IgD-negative memory B cell (primary cell): Measurements from ENCODE around the gene ZNF341. TPM values are rescaled to one million over a fixed set of nuclear protein-coding genes. Genes with fewer than 3 reads are reported as not detected.

Experiments used
- H3K27ac Mint-ChIP-seq, 3 donors: one replicate each; pipeline ENCODE4 v1.8.0; 2020 to 2022; ENCODE audit warnings: mild to moderate bottlenecking in 3 of 3, mixed read lengths in 3 of 3, moderate library complexity in 1 of 3
- H3K27me3 Mint-ChIP-seq: one replicate; pipeline ENCODE4 v1.8.0; 2021; ENCODE audit warnings: mixed read lengths
- H3K36me3 Mint-ChIP-seq: one replicate; pipeline ENCODE4 v1.8.0; 2020; ENCODE audit warnings: mild to moderate bottlenecking, mixed read lengths
- H3K4me1 Mint-ChIP-seq, 3 donors: one replicate each; pipeline ENCODE4 v1.8.0; 2020 to 2022; ENCODE audit warnings: mixed read lengths in 3 of 3, mild to moderate bottlenecking in 1 of 3
- H3K4me3 Mint-ChIP-seq, 4 donors: one replicate each; pipeline ENCODE4 v1.8.0; 2020 to 2022; ENCODE audit warnings: mild to moderate bottlenecking in 4 of 4, mixed read lengths in 4 of 4, moderate library complexity in 3 of 4
- H3K9me3 Mint-ChIP-seq, 3 donors: one replicate each; pipeline ENCODE4 v1.8.0; 2020 to 2021; ENCODE audit warnings: mixed read lengths in 3 of 3, mild to moderate bottlenecking in 1 of 3
- polyA plus RNA-seq: library from polyadenylated mRNA; unstranded; fragments of 300-500 nt; fragmentation: Illumina TruSeq; gene quantifications from one replicate; pipeline ENCODE4 v1.2.3, GENCODE V29; 2021

ZNF341 gene
- polyA plus RNA-seq, 1 donor from 2014 or later: 5.7 TPM

- no peaks in the 10 kb centered on the region for H3K36me3 Mint-ChIP-seq
- no peaks in the 10 kb centered on the region for H3K9me3 Mint-ChIP-seq
- peaks cover 4 to 7% (median 5%) of the 10 kb centered on the region in 3 donors for H3K4me1 Mint-ChIP-seq
- no peak overlapping the region for H3K4me3 Mint-ChIP-seq
- H3K27ac Mint-ChIP-seq: no peak overlapping the region
- no peaks in the 10 kb centered on the region for H3K27me3 Mint-ChIP-seq
Measured at GRCh38 chr20:33796263-33796906, 64.6 kb downstream of the ZNF341 start.

GRCh38 chr20:33796907-33797544 is 65.2 kb downstream of the ZNF341 start:
- H3K4me1 Mint-ChIP-seq: peaks cover 2 to 5% (median 5%) of the 10 kb centered on the region in 3 donors
- H3K36me3 Mint-ChIP-seq: no peaks in the 10 kb centered on the region
- no peaks in the 10 kb centered on the region for H3K9me3 Mint-ChIP-seq
- no peak overlapping the region for H3K4me3 Mint-ChIP-seq
- H3K27ac Mint-ChIP-seq: peak overlapping the region in 1 of 3 donors; percentile 36
- H3K27me3 Mint-ChIP-seq: no peaks in the 10 kb centered on the region

GRCh38 chr20:33798444-33798843 is 66.6 kb downstream of the ZNF341 start:
- Mint-ChIP-seq H3K9me3 (peaks cover 0 to 2% (median 0%) of the 10 kb centered on the region in 3 donors), H3K4me1 (peaks cover 0 to 3% (median 0%) of the 10 kb centered on the region in 3 donors), H3K36me3 (no peaks in the 10 kb centered on the region), H3K4me3 (peak overlapping the region in 1 of 4 donors; percentile 39), H3K27ac (no peak overlapping the region), H3K27me3 (no peaks in the 10 kb centered on the region)

GRCh38 chr20:33803921-33804337 is 72.1 kb downstream of the ZNF341 start:
- no peaks in the 10 kb centered on the region for H3K27me3 Mint-ChIP-seq
- no peak overlapping the region for H3K27ac Mint-ChIP-seq

GRCh38 chr20:33808388-33808787 is 76.6 kb downstream of the ZNF341 start:
- H3K4me3 Mint-ChIP-seq: no peak overlapping the region
- H3K27ac Mint-ChIP-seq: no peak overlapping the region
- H3K4me1 Mint-ChIP-seq: peaks cover 13 to 14% (median 13%) of the 10 kb centered on the region in 3 donors

More at GRCh38 chr20:33803921-33804337, 72.1 kb downstream of the ZNF341 start:
- H3K4me3 Mint-ChIP-seq: no peak overlapping the region
- peaks cover 0 to 5% (median 0%) of the 10 kb centered on the region in 3 donors for H3K4me1 Mint-ChIP-seq
- H3K9me3 Mint-ChIP-seq: peaks cover 0 to 2% (median 0%) of the 10 kb centered on the region in 3 donors
- H3K36me3 Mint-ChIP-seq: no peaks in the 10 kb centered on the region

GRCh38 chr20:33810259-33810658 is 78.5 kb downstream of the ZNF341 start:
- Mint-ChIP-seq H3K9me3 (no peaks in the 10 kb centered on the region), H3K4me1 (peaks cover 13 to 29% (median 29%) of the 10 kb centered on the region in 3 donors), H3K4me3 (no peak overlapping the region), H3K36me3 (peaks cover 2% of the 10 kb centered on the region), H3K27ac (no peak overlapping the region), H3K27me3 (no peaks in the 10 kb centered on the region)

More at GRCh38 chr20:33808388-33808787, 76.6 kb downstream of the ZNF341 start:
- H3K36me3 Mint-ChIP-seq: no peaks in the 10 kb centered on the region
- H3K27me3 Mint-ChIP-seq: no peaks in the 10 kb centered on the region
- H3K9me3 Mint-ChIP-seq: no peaks in the 10 kb centered on the region

GRCh38 chr20:33810885-33811775 is 79.3 kb downstream of the ZNF341 start, which contains the start of gene CHMP4B:
TSS of gene CHMP4B (plus strand) at chr20:33811348. CDS start at chr20:33811469, 121 bp downstream.
- Mint-ChIP-seq H3K36me3 (peaks cover 5% of the 10 kb centered on the region), H3K4me3 (peak within 1 kb of the TSS; percentile 84 to 98 (median 96)), H3K27ac (peak within 1 kb of the TSS; percentile 76 to 95 (median 84)), H3K4me1 (peaks cover 13 to 38% (median 30%) of the 10 kb centered on the region in 3 donors), H3K27me3 (no peaks in the 10 kb centered on the region), H3K9me3 (no peaks in the 10 kb centered on the region)

GRCh38 chr20:33811776-33812151 is 80.0 kb downstream of the ZNF341 start:
- peaks cover 5% of the 10 kb centered on the region for H3K36me3 Mint-ChIP-seq
- H3K9me3 Mint-ChIP-seq: no peaks in the 10 kb centered on the region
- peaks cover 16 to 43% (median 28%) of the 10 kb centered on the region in 3 donors for H3K4me1 Mint-ChIP-seq
- peak overlapping the region; percentile 84 to 98 (median 96) for H3K4me3 Mint-ChIP-seq
- peak overlapping the region; percentile 76 to 95 (median 84) for H3K27ac Mint-ChIP-seq
- no peaks in the 10 kb centered on the region for H3K27me3 Mint-ChIP-seq

- Mint-ChIP-seq H3K36me3 (peaks cover 5% of the 10 kb centered on the region), H3K4me3 (peak overlapping the region; percentile 84 to 98 (median 96)), H3K4me1 (peaks cover 16 to 47% (median 28%) of the 10 kb centered on the region in 3 donors), H3K9me3 (no peaks in the 10 kb centered on the region), H3K27ac (peak overlapping the region; percentile 76 to 95 (median 84)), H3K27me3 (no peaks in the 10 kb centered on the region)
Measured at GRCh38 chr20:33812152-33812849, 80.5 kb downstream of the ZNF341 start.

GRCh38 chr20:33812908-33813462 is 81.2 kb downstream of the ZNF341 start:
- H3K4me3 Mint-ChIP-seq: peak overlapping the region; percentile 84 to 98 (median 96)
- no peaks in the 10 kb centered on the region for H3K27me3 Mint-ChIP-seq
- peaks cover 5% of the 10 kb centered on the region for H3K36me3 Mint-ChIP-seq
- H3K9me3 Mint-ChIP-seq: no peaks in the 10 kb centered on the region
- peak overlapping the region; percentile 63 to 84 (median 73) for H3K27ac Mint-ChIP-seq
- H3K4me1 Mint-ChIP-seq: peaks cover 23 to 54% (median 33%) of the 10 kb centered on the region in 3 donors

GRCh38 chr20:33814238-33814712 is 82.5 kb downstream of the ZNF341 start:
- Mint-ChIP-seq H3K36me3 (peaks cover 5% of the 10 kb centered on the region), H3K9me3 (no peaks in the 10 kb centered on the region), H3K27ac (peak overlapping the region in 1 of 3 donors; percentile 85), H3K4me1 (peaks cover 30 to 66% (median 44%) of the 10 kb centered on the region in 3 donors), H3K27me3 (no peaks in the 10 kb centered on the region), H3K4me3 (peak overlapping the region in 3 of 4 donors; percentile 1 to 79 (median 2))

- H3K4me3 Mint-ChIP-seq: peak overlapping the region in 1 of 4 donors; percentile 14
- H3K36me3 Mint-ChIP-seq: peaks cover 5% of the 10 kb centered on the region
- no peak overlapping the region for H3K27ac Mint-ChIP-seq
- H3K4me1 Mint-ChIP-seq: peaks cover 39 to 76% (median 53%) of the 10 kb centered on the region in 3 donors
- H3K27me3 Mint-ChIP-seq: no peaks in the 10 kb centered on the region
- no peaks in the 10 kb centered on the region for H3K9me3 Mint-ChIP-seq
Measured at GRCh38 chr20:33815671-33816070, 83.9 kb downstream of the ZNF341 start.

GRCh38 chr20:33816191-33816590 is 84.4 kb downstream of the ZNF341 start:
- Mint-ChIP-seq H3K27ac (no peak overlapping the region), H3K27me3 (no peaks in the 10 kb centered on the region), H3K36me3 (peaks cover 5% of the 10 kb centered on the region), H3K4me1 (peaks cover 39 to 76% (median 53%) of the 10 kb centered on the region in 3 donors), H3K9me3 (no peaks in the 10 kb centered on the region), H3K4me3 (peak overlapping the region in 2 of 4 donors; percentile 14 to 31)

GRCh38 chr20:33817411-33817810 is 85.6 kb downstream of the ZNF341 start:
- Mint-ChIP-seq H3K27me3 (no peaks in the 10 kb centered on the region), H3K4me3 (peak overlapping the region in 1 of 4 donors; percentile 10), H3K36me3 (peaks cover 5% of the 10 kb centered on the region), H3K27ac (peak overlapping the region in 1 of 3 donors; percentile 39), H3K4me1 (peaks cover 36 to 73% (median 53%) of the 10 kb centered on the region in 3 donors), H3K9me3 (no peaks in the 10 kb centered on the region)
